H9 (cell line): ENCODE measurements around the gene DNMBP. TPM values are rescaled to one million over a fixed set of nuclear protein-coding genes. Genes with fewer than 3 reads are reported as not detected.
A peak's percentile ranks its signal among the peaks of the same experiment; 100 is the strongest.

Experiments used
- DNase-seq: peaks from one replicate; pipeline ENCODE4 v3.0.0-alpha.2; 2017
- H2AFZ ChIP-seq: one replicate; pipeline ENCODE4 v1.6.1; 2013; ENCODE audit warnings: mild to moderate bottlenecking, low read length, control low read depth, moderate library complexity
- H2AK5ac ChIP-seq: 2 replicates; pipeline ENCODE4 v1.6.1; 2013; ENCODE audit warnings: low read length, control low read depth, mixed read lengths; ENCODE audit not compliant: insufficient read length
- H2BK120ac ChIP-seq: one replicate; pipeline ENCODE4 v1.6.1; 2013; ENCODE audit warnings: low read depth, mild to moderate bottlenecking, low read length, control low read depth, inconsistent platforms; ENCODE audit not compliant: poor library complexity, severe bottlenecking
- H2BK12ac ChIP-seq: 2 replicates; pipeline ENCODE4 v1.6.1; 2013; ENCODE audit warnings: low read length, control low read depth, mixed read lengths, low read depth; ENCODE audit not compliant: insufficient read length
- H2BK15ac ChIP-seq: 2 replicates; pipeline ENCODE4 v1.6.1; 2013; ENCODE audit warnings: low read depth, low read length, control low read depth
- H2BK20ac ChIP-seq: one replicate; pipeline ENCODE4 v1.6.1; 2013; ENCODE audit warnings: low read depth, mild to moderate bottlenecking, low read length, control low read depth, inconsistent platforms; ENCODE audit not compliant: poor library complexity, severe bottlenecking
- H2BK5ac ChIP-seq: 2 replicates; pipeline ENCODE4 v1.6.1; 2013; ENCODE audit warnings: low read length, control low read depth, mixed read lengths; ENCODE audit not compliant: insufficient read length
- H3K14ac ChIP-seq: 2 replicates; pipeline ENCODE4 v1.6.1; 2013; ENCODE audit warnings: low read length, control low read depth; ENCODE audit not compliant: insufficient read depth
- H3K18ac ChIP-seq: 2 replicates; pipeline ENCODE4 v1.6.1; 2013; ENCODE audit warnings: low read depth, mild to moderate bottlenecking, mixed read lengths, low read length, control low read depth; ENCODE audit not compliant: insufficient read length
- H3K23ac ChIP-seq: 2 replicates; pipeline ENCODE4 v1.6.1; 2013; ENCODE audit warnings: low read length, control low read depth, mixed read lengths, low read depth; ENCODE audit not compliant: insufficient read length
- H3K23me2 ChIP-seq: 2 replicates; pipeline ENCODE4 v1.6.1; 2013; ENCODE audit warnings: low read depth, mild to moderate bottlenecking, mixed read lengths, low read length, control low read depth; ENCODE audit not compliant: insufficient read length, poor library complexity, severe bottlenecking
- H3K27ac ChIP-seq: 2 replicates; pipeline ENCODE4 v1.5.1; 2013; ENCODE audit warnings: low read length, control low read depth, mixed read lengths, low read depth; ENCODE audit not compliant: insufficient read length
- H3K27me3 ChIP-seq: 2 replicates; pipeline ENCODE4 v1.6.1; 2013; ENCODE audit warnings: low read length, control low read depth, inconsistent platforms; ENCODE audit not compliant: insufficient read depth
- H3K4ac ChIP-seq: 2 replicates; pipeline ENCODE4 v1.6.1; 2013; ENCODE audit warnings: low read depth, mild to moderate bottlenecking, control low read depth, inconsistent platforms, low read length, moderate library complexity
- H3K4me1 ChIP-seq: 2 replicates; pipeline ENCODE4 v1.6.1; 2013; ENCODE audit warnings: low read length, control low read depth, inconsistent platforms; ENCODE audit not compliant: insufficient read depth
- H3K4me2 ChIP-seq: 2 replicates; pipeline ENCODE4 v1.6.1; 2013; ENCODE audit warnings: low read length, control low read depth, mixed read lengths; ENCODE audit not compliant: insufficient read length, insufficient read depth
- H3K56ac ChIP-seq: 2 replicates; pipeline ENCODE4 v1.6.1; 2013; ENCODE audit warnings: low read depth, mild to moderate bottlenecking, mixed read lengths, low read length, control low read depth; ENCODE audit not compliant: insufficient read length
- H3K79me1 ChIP-seq: 2 replicates; pipeline ENCODE4 v1.6.1; 2013; ENCODE audit warnings: low read depth, mild to moderate bottlenecking, moderate library complexity, low read length, control low read depth, inconsistent platforms; ENCODE audit not compliant: insufficient read depth, poor library complexity, severe bottlenecking
- H3K79me2 ChIP-seq: 2 replicates; pipeline ENCODE4 v1.6.1; 2013; ENCODE audit warnings: low read length, control low read depth, inconsistent platforms; ENCODE audit not compliant: insufficient read depth
- H3K9ac ChIP-seq: 2 replicates; pipeline ENCODE4 v1.6.1; 2013; ENCODE audit warnings: low read length, control low read depth, mixed read lengths; ENCODE audit not compliant: insufficient read length; ENCODE audit errors: extremely low read depth
- H3K9me3 ChIP-seq: one replicate; pipeline ENCODE4 v1.6.1; 2013; ENCODE audit warnings: low read depth, low read length, inconsistent platforms; ENCODE audit not compliant: control insufficient read depth
- H3T11ph ChIP-seq: one replicate; pipeline ENCODE4 v1.6.1; 2013; ENCODE audit warnings: mild to moderate bottlenecking, low read length, control low read depth, inconsistent platforms
- H4K20me1 ChIP-seq: one replicate; pipeline ENCODE4 v1.6.1; 2013; ENCODE audit not compliant: control insufficient read depth, insufficient read length, insufficient read depth
- H4K5ac ChIP-seq: 2 replicates; pipeline ENCODE4 v1.6.1; 2013; ENCODE audit warnings: low read depth, mild to moderate bottlenecking, mixed read lengths, low read length, control low read depth; ENCODE audit not compliant: insufficient read length
- H4K8ac ChIP-seq: replicated peaks from 2 replicates; pipeline ENCODE4 v1.6.1; 2013; ENCODE audit warnings: low read length, control low read depth, mixed read lengths, low read depth; ENCODE audit not compliant: insufficient read length
- H4K91ac ChIP-seq: 2 replicates; pipeline ENCODE4 v1.6.1; 2013; ENCODE audit warnings: low read depth, mild to moderate bottlenecking, moderate library complexity, mixed read lengths, low read length, control low read depth; ENCODE audit not compliant: insufficient read length
- H3K27ac Mint-ChIP-seq, 3 experiments: 2 replicates in 2 of 3; 3 replicates in 1 of 3; pipeline ENCODE4 v1.8.0; 2020 to 2021; ENCODE audit warnings: mixed read lengths in 3 of 3, mild to moderate bottlenecking in 1 of 3, moderate library complexity in 1 of 3
- H3K27me3 Mint-ChIP-seq: 2 replicates; pipeline ENCODE4 v1.8.0; 2021; ENCODE audit warnings: low read depth, mild to moderate bottlenecking, moderate library complexity, mixed read lengths
- H3K36me3 Mint-ChIP-seq, 3 experiments: 2 replicates in 2 of 3; 3 replicates in 1 of 3; pipeline ENCODE4 v1.8.0; 2020 to 2021; ENCODE audit warnings: low read depth in 3 of 3, mixed read lengths in 3 of 3; ENCODE audit not compliant: insufficient read depth in 1 of 3
- H3K4me1 Mint-ChIP-seq, 2 experiments: 2 replicates each; pipeline ENCODE4 v1.8.0; 2020; ENCODE audit warnings: mixed read lengths in 2 of 2
- H3K4me3 Mint-ChIP-seq, 2 experiments: 2 replicates in 1 of 2; 3 replicates in 1 of 2; pipeline ENCODE4 v1.8.0; 2020 to 2021; ENCODE audit warnings: mild to moderate bottlenecking in 2 of 2, mixed read lengths in 2 of 2, moderate library complexity in 1 of 2
- H3K9me3 Mint-ChIP-seq, 2 experiments: 2 replicates in 1 of 2; 3 replicates in 1 of 2; pipeline ENCODE4 v1.8.0; 2020; ENCODE audit warnings: mild to moderate bottlenecking in 2 of 2, mixed read lengths in 2 of 2, moderate library complexity in 1 of 2
- CTCF ChIP-seq: fragments of 200-600 bp; sonication (generic); conservative IDR thresholded peaks from 3 replicates; pipeline ENCODE4 v1.8.0; 2021; ENCODE audit warnings: antibody characterized with exemption, mild to moderate bottlenecking
- WGBS: extraction: QIAGEN DNeasy Blood & Tissue Kit; methylation state at CpG from one replicate; pipeline ENCODE4 v1.1.7; 2013; ENCODE audit warnings: missing lambda C conversion rate, low lambda C conversion rate, mixed read lengths; ENCODE audit not compliant: insufficient read length; ENCODE audit errors: extremely low coverage; 5-methylcytosine and 5-hydroxymethylcytosine counted together
- total RNA-seq: library from RNA; stranded (reverse); gene quantifications from 2 replicates; pipeline ENCODE4 v1.2.1, GENCODE V29; 2021

DNMBP gene
- total RNA-seq, 1 experiment from 2014 or later, result 25.6 TPM

GRCh38 chr10:99984211-99985034 is 25.3 kb downstream of the DNMBP start:
- H4K91ac ChIP-seq, result no peak overlapping the region
- H2BK5ac ChIP-seq, result no peak overlapping the region
- no peaks in the 10 kb centered on the region for H3K27me3 Mint-ChIP-seq
- no peak overlapping the region for H4K5ac ChIP-seq
- no peak overlapping the region for H3K9ac ChIP-seq
- H3K27ac Mint-ChIP-seq, result peak overlapping the region in 1 of 3 experiments; percentile 59; a peak in 1 of 7 replicates
- no peaks in the 10 kb centered on the region for H3K23me2 ChIP-seq
- no peak overlapping the region for H2BK15ac ChIP-seq
- H3K4me2 ChIP-seq, result no peak overlapping the region
- no CpG with 5 or more reads among the region's 5 CpGs for WGBS
- no peak overlapping the region for H3K4ac ChIP-seq
- H2AFZ ChIP-seq, result no peak overlapping the region
- no peaks in the 10 kb centered on the region for H3K79me2 ChIP-seq
- no peak overlapping the region for H2BK120ac ChIP-seq
- H3K56ac ChIP-seq, result no peak overlapping the region
- H3K27me3 ChIP-seq, result no peaks in the 10 kb centered on the region
- no peak for TF ChIP-seq CTCF
- H3K9me3 ChIP-seq, result no peaks in the 10 kb centered on the region
- no peaks in the 10 kb centered on the region for H3K4me1 ChIP-seq
- H3K27ac ChIP-seq, result no peak overlapping the region
- no peak overlapping the region for H4K8ac ChIP-seq
- H3K4me3 Mint-ChIP-seq, result no peak overlapping the region
- H3K36me3 Mint-ChIP-seq, result no peaks in the 10 kb centered on the region
- no peaks in the 10 kb centered on the region for H3K9me3 Mint-ChIP-seq
- no peak overlapping the region for H3K14ac ChIP-seq
- H3K18ac ChIP-seq, result no peak overlapping the region
- no peak overlapping the region for H2BK12ac ChIP-seq
- no peak for DNase-seq
- H3K4me1 Mint-ChIP-seq, result peaks cover 11 to 14% of the 10 kb centered on the region in 2 experiments
- H4K20me1 ChIP-seq, result no peaks in the 10 kb centered on the region
- no peak overlapping the region for H2BK20ac ChIP-seq
- no peak overlapping the region for H3K23ac ChIP-seq
- peaks cover 4% of the 10 kb centered on the region for H3K79me1 ChIP-seq
- no peak overlapping the region for H3T11ph ChIP-seq
- no peak overlapping the region for H2AK5ac ChIP-seq
